NOMO-1 treated with dmso at 0.1 percent for 144 hours (cell line): ENCODE measurements around the gene DARS2.

Experiments
- DNase-seq: peaks from one replicate; lab custom pipeline; 2025; ENCODE audit not compliant: unreplicated experiment; lab: John Stamatoyannopoulos, UW

The DARS2 gene

DNA sequence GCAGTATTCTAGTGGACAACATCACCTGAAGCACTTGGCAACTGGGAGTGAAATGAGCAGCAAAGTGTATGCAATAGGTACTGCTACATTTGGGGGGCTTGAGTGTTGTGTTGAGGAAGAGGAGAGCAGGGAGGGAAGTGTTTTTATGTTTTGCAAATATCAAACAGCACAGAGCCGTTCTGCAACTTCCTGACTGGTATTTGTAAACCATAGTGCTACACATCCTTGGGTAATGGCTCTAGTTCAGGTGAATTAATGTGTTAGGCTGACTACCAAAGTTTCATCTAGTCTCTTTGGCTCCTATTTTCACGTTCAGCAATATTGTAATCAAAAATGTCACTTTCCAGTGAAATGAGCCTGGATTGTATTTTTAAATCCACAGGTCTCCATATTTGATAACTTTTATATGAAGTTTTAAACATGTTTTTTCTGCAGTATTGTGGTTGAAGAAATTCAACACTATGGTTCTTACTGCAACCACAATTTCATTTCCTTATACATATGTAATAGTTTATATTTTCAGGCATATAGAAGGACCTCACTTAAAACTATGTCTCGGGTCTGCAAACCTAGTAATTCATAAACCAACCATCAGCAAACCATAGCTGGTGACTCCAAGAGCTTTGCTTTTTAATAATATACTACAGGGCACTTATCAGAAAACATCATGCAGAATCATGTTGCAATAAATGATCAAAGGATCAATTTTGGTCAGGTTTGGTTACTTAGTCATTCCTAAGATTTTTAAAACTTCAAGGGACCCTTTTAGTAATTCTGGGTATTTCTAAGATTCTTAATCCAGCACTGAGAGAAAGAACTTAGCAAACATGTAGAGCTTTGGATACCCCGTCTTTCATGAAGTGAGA, 62.5 kb downstream of the DARS2 start:
- DNase-seq = no peak

- DNase-seq = no peak
Measured at GRCh38 chr1:173887627-173888026, 63.2 kb downstream of the DARS2 start.

DNA sequence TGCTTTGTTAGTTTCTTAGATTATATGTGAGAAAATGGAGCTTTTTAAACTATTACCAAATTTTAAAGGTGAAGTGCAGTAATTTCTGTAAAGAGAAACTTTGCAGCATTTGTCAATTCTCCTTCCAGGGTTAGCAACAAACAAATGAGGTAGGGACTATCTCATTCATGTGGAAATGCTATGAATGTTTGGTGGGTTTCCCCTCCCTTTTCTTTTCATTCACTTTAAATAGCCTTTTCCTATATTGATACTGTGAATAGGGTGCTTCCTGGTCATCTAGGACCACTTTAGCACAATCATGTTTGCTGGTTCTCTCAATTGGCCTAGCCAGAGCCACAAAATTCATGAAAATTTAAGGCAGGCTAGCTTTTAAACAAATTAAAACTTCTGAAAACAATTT, 64.3 kb downstream of the DARS2 start:
- DNase-seq = no peak

GRCh38 chr1:173889885-173890284, 65.4 kb downstream of the DARS2 start:
- no peak for DNase-seq

- no peak for DNase-seq
Measured at GRCh38 chr1:173893611-173894010, 69.1 kb downstream of the DARS2 start.

DNA sequence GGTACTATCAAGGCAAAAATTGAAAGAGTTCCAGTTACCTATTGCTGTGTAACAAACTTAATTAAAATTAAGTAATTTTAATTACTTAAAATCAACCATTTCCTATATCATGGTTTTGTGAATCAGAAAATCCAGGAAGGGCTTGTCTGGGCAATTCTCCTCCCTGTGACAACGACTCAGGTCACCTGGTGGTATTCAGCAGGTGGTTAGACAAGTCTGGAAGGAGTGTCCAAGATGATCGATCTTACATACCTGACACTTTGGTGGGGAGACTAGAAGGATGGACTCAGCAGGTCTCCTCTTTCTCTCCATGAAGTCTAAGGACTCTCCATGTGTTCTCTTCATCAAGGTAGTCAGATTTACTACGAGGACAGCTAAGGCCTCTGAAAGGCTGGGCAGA, 69.7 kb downstream of the DARS2 start:
- no peak for DNase-seq

- DNase-seq = no peak
Measured at GRCh38 chr1:173900427-173900826, 76.0 kb downstream of the DARS2 start.

GRCh38 chr1:173900992-173901391, 76.5 kb downstream of the DARS2 start:
- no peak for DNase-seq

DNA sequence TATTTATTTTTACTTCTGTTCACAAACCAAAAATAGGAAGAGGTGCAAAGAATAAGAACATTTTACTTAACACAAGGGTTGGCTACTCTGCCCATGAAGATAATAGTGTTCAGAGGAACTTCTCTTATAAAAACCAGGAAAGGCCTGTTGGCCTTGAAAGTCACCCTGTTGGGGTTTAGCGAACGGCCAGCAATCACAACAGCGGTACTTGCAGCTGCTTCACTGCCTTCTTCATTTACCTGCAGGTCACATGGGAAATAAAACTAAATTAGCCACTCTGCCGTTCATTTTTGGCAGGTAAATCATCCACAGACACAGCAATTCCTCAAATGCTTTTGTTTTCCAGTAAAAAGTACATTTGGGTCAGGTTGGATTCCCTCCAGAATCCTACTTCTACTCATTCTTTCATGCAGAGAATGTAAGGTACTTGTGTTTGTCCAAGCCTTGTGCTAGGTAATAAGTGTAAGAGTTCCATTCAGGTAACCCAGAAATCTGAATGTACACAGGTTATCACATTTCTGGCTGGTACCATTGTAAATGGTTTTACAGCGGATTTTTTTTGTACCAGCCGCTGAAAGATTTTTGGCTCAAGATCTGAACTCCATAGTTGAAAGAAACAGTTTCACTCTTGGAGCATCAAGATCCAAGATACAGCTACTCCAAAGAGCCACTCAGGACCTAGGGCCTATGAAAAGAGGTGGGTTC, 79.5 kb downstream of the DARS2 start:
- DNase-seq = no peak
